ENCODE results near the gene RICTOR.

The RICTOR gene

GRCh38 chr5:39062104-39062503 is 12.1 kb downstream of the RICTOR start:
- no peak for TF ChIP-seq CTCF (IDR thresholded peaks at IDR 0.05; ENCODE audit: low read length)
- TF ChIP-seq EZH2 (IDR thresholded peaks at IDR 0.05; ENCODE audit: borderline replicate concordance, low read length), result no peak
- peaks cover 11% of the 10 kb centered on the region for H3K4me1 ChIP-seq (ENCODE audit: insufficient read depth, low read length, severe bottlenecking)
- no peak overlapping the region for H3K4me3 ChIP-seq (ENCODE audit: low read depth, low read length, poor library complexity, severe bottlenecking)
- H3K27me3 ChIP-seq (ENCODE audit: insufficient read depth, low read length), result no peaks in the 10 kb centered on the region
- no peak overlapping the region for H3K4me2 ChIP-seq (ENCODE audit: low read length)
- no peak overlapping the region for H3K27ac ChIP-seq (ENCODE audit: low read depth, low read length, poor library complexity, severe bottlenecking)
- H3K9me2 ChIP-seq (ENCODE audit: low read depth, low read length), result no peaks in the 10 kb centered on the region
- H3K9me3 ChIP-seq (ENCODE audit: low read length), result peaks cover 17% of the 10 kb centered on the region
- H4K20me1 ChIP-seq (ENCODE audit: insufficient read depth, low read length), result no peaks in the 10 kb centered on the region
- H2AFZ ChIP-seq (ENCODE audit: low read length), result no peak overlapping the region
- H3K36me3 ChIP-seq (ENCODE audit: insufficient read depth, low read length), result peaks cover 38% of the 10 kb centered on the region
- no peaks in the 10 kb centered on the region for H3F3A ChIP-seq (ENCODE audit: insufficient read depth, low read length)
- peaks cover 89% of the 10 kb centered on the region for H3K79me2 ChIP-seq (ENCODE audit: insufficient read depth, low read length)
- no peak overlapping the region for H3K9ac ChIP-seq (ENCODE audit: low read length)

- TF ChIP-seq CTCF (IDR thresholded peaks at IDR 0.05; ENCODE audit: low read length) (no peak), EZH2 (IDR thresholded peaks at IDR 0.05; ENCODE audit: borderline replicate concordance, low read length) (no peak)
- Histone ChIP-seq H2AFZ (ENCODE audit: low read length) (no peak overlapping the region), H3K4me3 (ENCODE audit: low read depth, low read length, poor library complexity, severe bottlenecking) (no peak overlapping the region), H4K20me1 (ENCODE audit: insufficient read depth, low read length) (no peaks in the 10 kb centered on the region), H3K4me2 (ENCODE audit: low read length) (no peak overlapping the region), H3K9ac (ENCODE audit: low read length) (no peak overlapping the region), H3F3A (ENCODE audit: insufficient read depth, low read length) (no peaks in the 10 kb centered on the region), H3K9me2 (ENCODE audit: low read depth, low read length) (no peaks in the 10 kb centered on the region), H3K79me2 (ENCODE audit: insufficient read depth, low read length) (peaks cover 89% of the 10 kb centered on the region), H3K9me3 (ENCODE audit: low read length) (no peaks in the 10 kb centered on the region), H3K27ac (ENCODE audit: low read depth, low read length, poor library complexity, severe bottlenecking) (no peak overlapping the region), H3K27me3 (ENCODE audit: insufficient read depth, low read length) (no peaks in the 10 kb centered on the region), H3K4me1 (ENCODE audit: insufficient read depth, low read length, severe bottlenecking) (peaks cover 11% of the 10 kb centered on the region), H3K36me3 (ENCODE audit: insufficient read depth, low read length) (peaks cover 21% of the 10 kb centered on the region; the same call in 1 of the 2 replicates)
Observed at GRCh38 chr5:39059064-39059463, 15.1 kb downstream of the RICTOR start.

GRCh38 chr5:39058178-39058921 is 15.8 kb downstream of the RICTOR start:
- peaks cover 21% of the 10 kb centered on the region; the same call in 1 of the 2 replicates for H3K36me3 ChIP-seq (ENCODE audit: insufficient read depth, low read length)

More at GRCh38 chr5:39058178-39058921, 15.8 kb downstream of the RICTOR start:
- Histone ChIP-seq H3K27ac (ENCODE audit: low read depth, low read length, poor library complexity, severe bottlenecking) (no peak overlapping the region), H3K79me2 (ENCODE audit: insufficient read depth, low read length) (peaks cover 82% of the 10 kb centered on the region), H3K4me1 (ENCODE audit: insufficient read depth, low read length, severe bottlenecking) (peaks cover 11% of the 10 kb centered on the region), H3K4me2 (ENCODE audit: low read length) (peak overlapping the region; percentile 36), H3K9me2 (ENCODE audit: low read depth, low read length) (no peaks in the 10 kb centered on the region), H2AFZ (ENCODE audit: low read length) (no peak overlapping the region), H3K4me3 (ENCODE audit: low read depth, low read length, poor library complexity, severe bottlenecking) (no peak overlapping the region), H4K20me1 (ENCODE audit: insufficient read depth, low read length) (no peaks in the 10 kb centered on the region), H3K9ac (ENCODE audit: low read length) (0 out of 2 replicates have a peak overlapping the region, but pooled peaks have one; percentile 7), H3F3A (ENCODE audit: insufficient read depth, low read length) (no peaks in the 10 kb centered on the region), H3K9me3 (ENCODE audit: low read length) (no peaks in the 10 kb centered on the region), H3K27me3 (ENCODE audit: insufficient read depth, low read length) (no peaks in the 10 kb centered on the region)
- no peak for TF ChIP-seq EZH2 (IDR thresholded peaks at IDR 0.05; ENCODE audit: borderline replicate concordance, low read length)
- no peak for TF ChIP-seq CTCF (IDR thresholded peaks at IDR 0.05; ENCODE audit: low read length)
